B cell (primary cell): ENCODE measurements around the gene AFAP1L1.

Source experiments
- EZH2 ChIP-seq: IDR thresholded peaks from 2 replicates; pipeline ENCODE4 v1.6.1; 2012; ENCODE audit warnings: borderline replicate concordance, low read depth, mild to moderate bottlenecking, moderate library complexity, low read length; ENCODE audit not compliant: insufficient read depth, poor library complexity, severe bottlenecking
- TF ChIP-seq, protein P1 (sequence below): fragments of 200-600 bp; IDR thresholded peaks from one replicate; pipeline ENCODE4 v1.8.0; 2022; ENCODE audit warnings: antibody characterized with exemption, mild to moderate bottlenecking

- TF ChIP-seq, protein P1, sequence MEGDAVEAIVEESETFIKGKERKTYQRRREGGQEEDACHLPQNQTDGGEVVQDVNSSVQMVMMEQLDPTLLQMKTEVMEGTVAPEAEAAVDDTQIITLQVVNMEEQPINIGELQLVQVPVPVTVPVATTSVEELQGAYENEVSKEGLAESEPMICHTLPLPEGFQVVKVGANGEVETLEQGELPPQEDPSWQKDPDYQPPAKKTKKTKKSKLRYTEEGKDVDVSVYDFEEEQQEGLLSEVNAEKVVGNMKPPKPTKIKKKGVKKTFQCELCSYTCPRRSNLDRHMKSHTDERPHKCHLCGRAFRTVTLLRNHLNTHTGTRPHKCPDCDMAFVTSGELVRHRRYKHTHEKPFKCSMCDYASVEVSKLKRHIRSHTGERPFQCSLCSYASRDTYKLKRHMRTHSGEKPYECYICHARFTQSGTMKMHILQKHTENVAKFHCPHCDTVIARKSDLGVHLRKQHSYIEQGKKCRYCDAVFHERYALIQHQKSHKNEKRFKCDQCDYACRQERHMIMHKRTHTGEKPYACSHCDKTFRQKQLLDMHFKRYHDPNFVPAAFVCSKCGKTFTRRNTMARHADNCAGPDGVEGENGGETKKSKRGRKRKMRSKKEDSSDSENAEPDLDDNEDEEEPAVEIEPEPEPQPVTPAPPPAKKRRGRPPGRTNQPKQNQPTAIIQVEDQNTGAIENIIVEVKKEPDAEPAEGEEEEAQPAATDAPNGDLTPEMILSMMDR: no peak
- TF ChIP-seq EZH2: no peak
Observed at GRCh38 chr5:149262315-149262714, 9.3 kb upstream of the AFAP1L1 start.
